ENCODE data around the gene IFNA16.
"Not testable (repeated sequence)": the region's sequence is repeated elsewhere in the genome, so short reads cannot be mapped to it uniquely, and the experiment has no call there.

IFNA16 gene

DNA sequence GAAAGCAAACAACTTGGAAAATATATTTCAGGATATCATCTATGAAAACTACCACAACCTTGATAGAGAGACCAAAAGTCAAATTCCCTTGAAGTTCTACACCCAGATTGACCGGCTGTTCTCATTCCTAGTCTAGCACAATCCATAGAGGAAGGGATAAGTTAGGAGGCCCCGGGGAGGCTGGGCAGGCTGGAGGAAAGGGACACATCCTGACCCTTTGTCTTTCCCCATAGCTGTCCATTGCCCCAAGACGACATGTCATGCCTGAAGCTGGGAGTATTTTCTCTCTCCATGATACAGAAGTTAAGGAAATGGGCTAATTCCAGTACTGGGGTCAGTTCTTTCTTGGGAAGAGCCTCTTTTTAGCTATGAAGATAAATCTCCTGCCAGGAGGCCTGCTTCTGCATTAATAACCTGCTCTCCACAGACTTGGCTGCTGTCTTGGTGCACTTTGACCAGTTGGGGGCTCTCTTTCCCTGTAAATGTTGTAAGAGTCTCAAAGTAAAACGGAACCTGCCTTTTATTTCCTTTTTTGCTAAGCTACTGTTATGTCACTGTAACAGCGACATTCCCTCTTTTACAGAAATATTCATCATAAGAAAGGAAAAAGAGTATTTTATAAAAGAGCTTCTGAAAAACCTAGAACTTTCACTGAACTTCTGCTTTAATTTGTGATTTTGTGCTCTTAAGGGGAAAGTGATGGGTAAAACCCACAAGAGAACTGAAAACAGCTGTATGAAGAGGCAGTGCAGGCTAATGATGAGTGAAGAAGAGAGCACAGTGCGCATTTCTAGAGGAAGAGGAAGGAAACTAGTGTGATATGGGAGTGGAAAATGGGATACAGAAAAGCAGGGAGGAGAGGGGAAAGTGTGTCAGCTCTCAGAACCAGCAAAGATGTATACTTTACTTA, 22.0 kb downstream of the IFNA16 start:
- peak; percentile 11 for DNase-seq (ENCODE audit: low spot score)

DNA sequence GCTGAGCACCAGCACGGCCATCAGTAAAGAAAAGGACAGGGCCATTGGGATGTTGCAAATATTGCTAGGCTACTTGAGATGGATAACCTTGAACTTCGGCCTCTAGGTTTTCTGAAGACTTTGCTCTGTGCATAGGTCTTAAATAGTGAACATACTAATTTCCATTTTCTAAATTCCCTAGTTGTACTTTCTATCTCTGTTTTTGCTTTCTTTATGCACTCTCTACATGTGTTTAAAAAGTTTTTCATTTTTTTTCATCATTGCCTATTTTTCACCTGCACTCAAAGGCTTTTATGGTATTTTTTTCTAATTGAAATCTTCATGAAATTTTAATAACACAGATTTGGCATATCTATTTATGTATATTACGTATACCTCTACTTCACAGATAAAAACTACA, 29.6 kb downstream of the IFNA16 start, which contains the start of gene IFNA4:
IFNA4 (minus strand) TSS at position 101 of the 400 bp plus-strand sequence; CDS start at position 45, 56 bp downstream.
- DNase-seq (ENCODE audit: low spot score): not testable (repeated sequence)

DNA sequence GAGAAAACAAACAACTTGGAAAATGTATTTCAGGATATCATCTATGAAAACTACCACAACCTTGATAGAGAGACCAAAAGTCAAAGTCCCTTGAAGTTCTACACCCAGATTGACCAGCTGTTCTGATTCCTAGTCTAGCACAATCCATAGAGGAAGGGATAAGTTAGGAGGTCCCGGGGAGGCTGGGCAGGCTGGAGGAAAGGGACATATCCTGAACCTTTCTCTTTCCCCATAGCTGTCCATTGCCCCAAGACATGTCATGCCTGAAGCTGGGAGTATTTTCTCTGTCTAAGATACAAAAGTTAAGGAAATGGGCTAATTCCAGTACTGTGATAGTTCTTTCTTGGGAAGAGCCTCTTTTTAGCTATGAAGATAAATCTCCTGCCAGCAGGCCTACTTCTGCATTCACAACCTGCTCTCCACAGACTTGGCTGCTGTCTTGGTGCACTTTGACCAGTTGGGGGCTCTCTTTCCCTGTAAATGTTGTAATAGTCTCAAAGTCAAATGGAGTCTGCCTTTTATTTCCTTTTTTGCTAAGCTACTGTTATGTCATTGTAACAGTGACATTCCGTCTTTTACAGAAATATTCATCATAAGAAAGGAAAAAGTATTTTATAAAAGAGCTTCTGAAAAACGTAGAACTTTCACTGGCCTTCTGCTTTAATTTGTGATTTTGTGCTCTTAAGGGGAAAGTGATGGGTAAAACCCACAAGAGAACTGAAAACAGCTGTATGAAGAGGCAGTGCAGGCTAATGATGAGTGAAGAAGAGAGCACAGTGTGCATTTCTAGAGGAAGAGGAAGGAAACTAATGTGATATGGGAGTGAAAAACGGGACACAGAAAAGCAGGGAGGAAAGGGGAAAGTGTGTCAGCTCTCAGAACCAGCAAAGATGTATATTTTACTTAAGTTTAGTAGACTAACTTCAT, 34.0 kb downstream of the IFNA16 start:
- peak; percentile 11 for DNase-seq (ENCODE audit: low spot score)

DNA sequence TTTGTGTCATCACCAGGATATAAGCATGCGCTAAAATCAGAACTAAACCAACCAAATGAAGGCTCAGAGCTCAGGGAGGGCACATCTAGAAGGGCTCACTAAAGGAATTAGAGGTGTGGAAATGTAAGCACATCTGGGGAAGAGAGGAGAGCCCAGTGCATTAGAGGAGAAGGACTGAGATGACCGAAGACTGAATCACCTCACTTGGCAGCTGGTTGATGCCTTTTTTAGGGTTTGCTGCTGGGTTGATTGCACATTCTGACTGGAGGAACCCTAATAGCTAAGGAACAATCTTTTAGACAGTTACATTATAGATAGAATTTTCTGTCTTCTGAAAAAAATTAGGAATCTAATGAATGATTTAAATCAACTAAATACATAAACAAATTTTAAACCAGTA, 42.4 kb downstream of the IFNA16 start:
- no peak for DNase-seq (ENCODE audit: low spot score)

DNA sequence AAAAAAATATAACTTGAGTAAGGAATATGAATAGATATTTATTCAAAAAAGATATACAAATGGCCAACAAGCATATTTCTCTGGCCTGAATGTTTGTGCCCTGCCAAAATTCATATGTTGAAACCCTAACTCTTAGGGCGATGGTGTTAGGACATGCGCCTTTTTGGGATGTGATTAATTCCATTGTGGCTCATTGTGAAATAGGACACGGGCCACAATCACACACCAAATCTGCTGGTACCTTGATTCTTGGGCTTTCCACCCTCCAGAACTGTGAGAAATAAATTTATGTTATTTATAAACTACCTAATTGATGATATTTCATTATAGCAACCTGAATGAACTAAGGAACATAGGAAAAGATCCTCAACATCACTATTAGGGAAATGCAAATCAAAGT, 45.0 kb downstream of the IFNA16 start:
- DNase-seq (ENCODE audit: low spot score): no peak

DNA sequence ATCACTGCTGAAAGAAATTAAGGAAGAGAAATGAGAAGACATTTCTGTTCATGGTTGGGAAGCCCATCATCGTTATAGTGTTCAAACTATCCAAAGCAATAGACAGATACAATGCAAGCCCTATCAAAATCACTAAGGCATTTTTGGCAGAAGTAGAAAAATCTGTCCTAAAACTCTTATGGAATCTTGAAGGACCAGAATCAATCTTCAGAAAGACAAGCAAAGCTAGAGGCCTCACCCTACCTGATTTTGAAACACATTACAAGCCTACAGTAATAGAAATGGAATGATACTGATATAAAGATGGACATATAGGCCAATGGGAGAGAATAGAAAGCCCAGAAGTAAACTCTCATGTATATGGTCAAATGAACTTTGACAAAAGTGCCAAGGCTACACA, 45.8 kb downstream of the IFNA16 start:
- DNase-seq (ENCODE audit: low spot score): no peak

DNA sequence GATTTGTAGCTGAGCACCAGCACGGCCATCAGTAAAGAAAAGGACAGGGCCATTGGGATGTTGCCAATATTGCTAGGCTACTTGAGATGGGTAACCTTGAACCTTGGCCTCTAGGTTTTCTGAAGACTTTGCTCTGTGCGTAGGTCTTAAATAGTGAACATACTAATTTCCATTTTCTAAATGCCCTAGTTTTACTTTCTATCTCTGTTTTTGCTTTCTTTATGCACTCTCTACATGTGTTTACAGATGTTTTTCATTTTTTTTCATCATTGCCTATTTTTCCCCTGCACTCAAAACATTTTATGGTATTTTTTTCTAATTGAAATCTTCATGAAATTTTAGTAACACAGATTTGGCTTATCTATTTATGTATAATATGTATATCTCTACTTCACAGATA, 50.6 kb downstream of the IFNA16 start, which contains the start of gene IFNA21:
IFNA21 (minus strand) TSS at position 101 of the 400 bp plus-strand sequence; CDS start at position 53, 48 bp downstream.
- not testable (repeated sequence) for DNase-seq (ENCODE audit: low spot score)

Measured in globus pallidus (tissue), 1 donor.